ENCODE data around the gene SGCD. TPM values are rescaled to one million over a fixed set of nuclear protein-coding genes. Genes with fewer than 3 reads are reported as not detected.

SGCD gene
- polyA plus RNA-seq, 4 donors, result 0.22 to 7.5 (median 0.62) TPM

DNA sequence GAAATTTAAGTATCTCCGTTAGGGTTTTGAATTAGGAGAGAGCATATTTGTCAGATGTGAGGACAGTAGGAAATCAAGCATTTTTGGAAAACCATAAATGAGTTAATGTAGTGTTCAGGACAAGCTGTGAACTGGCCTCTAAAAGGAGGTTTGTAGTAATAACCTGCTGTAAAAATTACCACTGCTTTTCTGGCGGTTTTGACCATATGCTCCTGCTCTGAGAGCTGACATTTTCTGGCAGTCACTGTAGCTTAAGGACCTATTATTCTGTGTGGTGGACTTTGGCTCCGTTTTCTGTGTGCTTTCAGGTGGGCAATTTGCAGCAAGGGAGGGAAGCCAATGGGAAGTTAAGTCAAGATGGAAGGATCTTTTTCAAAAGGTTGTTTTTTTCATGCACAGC is 111.1 kb downstream of the SGCD start:
- FAIRE-seq (no peak), DNase-seq (no peak)
- 40 to 59% (median 54%) methylated on average over 3 of the region's 3 CpGs for WGBS, 3 donors
- H3K9me3 ChIP-seq (ENCODE audit: control insufficient read depth in 2 of 2, insufficient read depth in 1 of 2, low read depth in 1 of 2, low read length in 1 of 2), result no peaks in the 10 kb centered on the region
- H3K36me3 ChIP-seq (ENCODE audit: control insufficient read depth in 3 of 3, insufficient read depth in 2 of 3, low read depth in 1 of 3, low read length in 3 of 3), result no peaks in the 10 kb centered on the region
- no peak overlapping the region for H3K27ac ChIP-seq (ENCODE audit: low read depth in 1 of 3, low read length in 2 of 3)
- no peaks in the 10 kb centered on the region for H3K27me3 ChIP-seq (ENCODE audit: control insufficient read depth in 3 of 3, insufficient read depth in 3 of 3, low read length in 3 of 3)
- H3K4me3 ChIP-seq (ENCODE audit: low read depth in 1 of 3, low read length in 3 of 3), result no peak overlapping the region
- no peaks in the 10 kb centered on the region for H3K4me1 ChIP-seq (ENCODE audit: control insufficient read depth in 3 of 3, insufficient read depth in 2 of 3, low read depth in 1 of 3, low read length in 2 of 3)

DNA sequence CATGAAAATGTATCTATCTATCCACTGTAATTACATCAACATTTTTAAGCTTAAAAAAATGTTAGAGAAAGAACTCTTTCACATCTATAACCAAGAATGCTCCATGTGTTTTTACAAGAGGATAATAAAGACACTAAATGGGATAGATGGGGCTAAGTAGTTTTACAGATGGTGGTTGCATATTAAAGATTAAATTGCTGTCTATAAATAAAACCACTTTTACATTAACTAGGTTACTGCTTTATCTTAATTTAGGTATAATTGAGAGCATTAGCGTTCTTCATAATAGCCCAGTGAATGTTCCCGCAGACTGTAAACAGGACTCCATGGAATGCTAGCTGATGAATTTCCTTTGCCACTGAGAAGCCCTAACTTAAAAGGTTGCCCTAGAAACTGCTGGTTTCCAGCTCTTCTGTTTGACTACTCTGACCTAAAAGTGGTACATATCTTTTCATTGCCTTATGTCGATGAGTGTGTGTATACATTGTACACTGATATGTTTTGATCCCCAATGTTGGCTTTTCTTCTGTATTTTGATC is 117.9 kb downstream of the SGCD start:
- FAIRE-seq, result no peak
- Histone ChIP-seq H3K9me3 (ENCODE audit: control insufficient read depth in 2 of 2, insufficient read depth in 1 of 2, low read depth in 1 of 2, low read length in 1 of 2) (no peaks in the 10 kb centered on the region), H3K4me1 (ENCODE audit: control insufficient read depth in 3 of 3, insufficient read depth in 2 of 3, low read depth in 1 of 3, low read length in 2 of 3) (no peaks in the 10 kb centered on the region), H3K36me3 (ENCODE audit: control insufficient read depth in 3 of 3, insufficient read depth in 2 of 3, low read depth in 1 of 3, low read length in 3 of 3) (no peaks in the 10 kb centered on the region), H3K27ac (ENCODE audit: low read depth in 1 of 3, low read length in 2 of 3) (no peak overlapping the region), H3K27me3 (ENCODE audit: control insufficient read depth in 3 of 3, insufficient read depth in 3 of 3, low read length in 3 of 3) (no peaks in the 10 kb centered on the region), H3K4me3 (ENCODE audit: low read depth in 1 of 3, low read length in 3 of 3) (no peak overlapping the region)
- WGBS, 3 donors, result 46 to 63% (median 60%) methylated on average over 3 of the region's 3 CpGs
- DNase-seq, result no peak

DNA sequence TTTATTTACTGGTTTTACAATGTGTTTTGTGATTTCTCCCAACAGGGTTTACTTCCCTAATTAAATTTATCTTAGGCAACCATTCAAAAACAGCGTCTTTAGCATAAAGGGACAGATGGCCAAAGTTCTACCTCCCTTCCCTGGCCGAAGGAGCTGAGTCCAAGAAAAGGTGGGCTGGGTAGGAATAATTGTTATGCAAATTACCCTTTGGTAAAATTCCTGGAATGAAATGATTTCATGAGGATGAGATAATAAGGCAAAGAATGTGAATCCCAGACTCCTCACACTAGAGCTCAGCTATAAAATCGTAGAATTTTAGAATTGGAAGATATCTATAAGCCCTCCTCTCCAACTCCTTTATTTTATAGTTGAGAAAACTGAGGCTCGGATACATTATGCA is 119.6 kb downstream of the SGCD start:
- no peaks in the 10 kb centered on the region for H3K27me3 ChIP-seq (ENCODE audit: control insufficient read depth in 3 of 3, insufficient read depth in 3 of 3, low read length in 3 of 3)
- no peak for FAIRE-seq

DNA sequence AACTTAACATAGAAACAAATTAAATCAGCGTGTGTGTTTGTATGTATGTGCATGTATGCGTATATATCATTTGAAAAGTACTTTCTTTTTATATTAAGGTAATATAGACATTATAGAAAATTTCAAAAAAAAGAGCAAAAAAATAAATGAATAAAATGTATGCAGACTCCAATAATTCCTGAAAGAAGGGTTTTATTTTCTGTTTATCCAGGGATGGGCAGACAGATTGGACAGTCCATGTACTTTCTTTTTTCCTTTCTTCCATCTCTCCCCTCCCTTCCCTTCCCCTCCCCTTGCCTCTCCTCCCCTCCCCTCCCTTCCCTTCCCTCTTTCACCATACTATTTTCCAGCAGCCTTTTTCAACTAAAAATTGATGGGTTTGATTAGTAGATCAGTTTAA is 123.8 kb downstream of the SGCD start:
- Histone ChIP-seq H3K9me3 (ENCODE audit: control insufficient read depth in 2 of 2, insufficient read depth in 1 of 2, low read depth in 1 of 2, low read length in 1 of 2) (no peaks in the 10 kb centered on the region), H3K27ac (ENCODE audit: low read depth in 1 of 3, low read length in 2 of 3) (no peak overlapping the region), H3K36me3 (ENCODE audit: control insufficient read depth in 3 of 3, insufficient read depth in 2 of 3, low read depth in 1 of 3, low read length in 3 of 3) (no peaks in the 10 kb centered on the region), H3K4me1 (ENCODE audit: control insufficient read depth in 3 of 3, insufficient read depth in 2 of 3, low read depth in 1 of 3, low read length in 2 of 3) (no peaks in the 10 kb centered on the region), H3K4me3 (ENCODE audit: low read depth in 1 of 3, low read length in 3 of 3) (no peak overlapping the region), H3K27me3 (ENCODE audit: control insufficient read depth in 3 of 3, insufficient read depth in 3 of 3, low read length in 3 of 3) (no peaks in the 10 kb centered on the region)
- FAIRE-seq (no peak), DNase-seq (no peak)
- WGBS, 3 donors, result 82 to 95% (median 85%) methylated on average over 2 of the region's 2 CpGs

More for the DNA sequence above, 119.6 kb downstream of the SGCD start:
- Histone ChIP-seq H3K4me3 (ENCODE audit: low read depth in 1 of 3, low read length in 3 of 3) (no peak overlapping the region), H3K36me3 (ENCODE audit: control insufficient read depth in 3 of 3, insufficient read depth in 2 of 3, low read depth in 1 of 3, low read length in 3 of 3) (no peaks in the 10 kb centered on the region), H3K9me3 (ENCODE audit: control insufficient read depth in 2 of 2, insufficient read depth in 1 of 2, low read depth in 1 of 2, low read length in 1 of 2) (no peaks in the 10 kb centered on the region), H3K4me1 (ENCODE audit: control insufficient read depth in 3 of 3, insufficient read depth in 2 of 3, low read depth in 1 of 3, low read length in 2 of 3) (no peaks in the 10 kb centered on the region), H3K27ac (ENCODE audit: low read depth in 1 of 3, low read length in 2 of 3) (no peak overlapping the region)
- no peak for DNase-seq
- 60 to 68% (median 62%) methylated on average over 4 of the region's 4 CpGs for WGBS, 3 donors

DNA sequence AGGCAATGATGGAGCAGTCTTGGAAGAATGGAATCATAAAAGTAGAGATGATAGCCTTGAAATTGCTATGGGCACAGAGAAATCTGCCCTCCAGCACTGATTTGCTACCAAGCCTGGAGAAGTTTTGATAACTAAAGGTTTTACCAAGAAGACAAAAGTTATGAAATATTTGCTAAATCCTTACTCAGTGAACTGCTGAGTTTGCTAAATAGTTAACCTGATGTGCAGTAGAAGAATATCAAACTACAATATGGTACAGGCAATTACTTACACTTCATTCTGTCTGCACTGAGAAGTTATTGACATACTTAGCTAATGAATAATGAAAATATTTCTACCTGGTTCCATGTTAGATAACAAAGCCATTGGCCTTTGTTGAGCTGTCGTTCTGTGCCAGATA is 124.5 kb downstream of the SGCD start:
- H3K27me3 ChIP-seq (ENCODE audit: control insufficient read depth in 3 of 3, insufficient read depth in 3 of 3, low read length in 3 of 3), result no peaks in the 10 kb centered on the region
- no peak overlapping the region for H3K27ac ChIP-seq (ENCODE audit: low read depth in 1 of 3, low read length in 2 of 3)
- H3K9me3 ChIP-seq (ENCODE audit: control insufficient read depth in 2 of 2, insufficient read depth in 1 of 2, low read depth in 1 of 2, low read length in 1 of 2), result no peaks in the 10 kb centered on the region
- DNase-seq (no peak), FAIRE-seq (no peak)
- no peaks in the 10 kb centered on the region for H3K36me3 ChIP-seq (ENCODE audit: control insufficient read depth in 3 of 3, insufficient read depth in 2 of 3, low read depth in 1 of 3, low read length in 3 of 3)
- WGBS, 3 donors, result 32 to 58% (median 39%) methylated on average over 1 of the region's 1 CpG
- H3K4me1 ChIP-seq (ENCODE audit: control insufficient read depth in 3 of 3, insufficient read depth in 2 of 3, low read depth in 1 of 3, low read length in 2 of 3), result no peaks in the 10 kb centered on the region
- no peak overlapping the region for H3K4me3 ChIP-seq (ENCODE audit: low read depth in 1 of 3, low read length in 3 of 3)

DNA sequence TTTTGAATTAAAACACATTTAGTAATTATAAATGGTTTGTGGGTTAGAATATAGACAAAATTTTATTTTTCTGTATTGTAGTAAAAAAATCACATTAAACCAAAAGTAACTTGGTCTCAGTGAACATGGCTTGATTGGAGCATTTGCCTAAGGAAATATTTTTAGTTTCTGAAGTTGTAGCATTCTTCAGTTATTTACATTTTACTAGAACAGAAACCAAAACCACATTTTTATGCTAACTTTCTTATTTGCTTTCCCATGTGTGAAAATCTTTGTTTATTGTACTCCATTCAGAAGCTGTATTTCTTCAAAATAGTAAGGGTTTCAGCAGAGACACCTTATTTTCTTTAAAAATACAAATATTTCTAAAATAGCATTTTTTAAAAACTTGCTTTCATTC is 129.9 kb downstream of the SGCD start:
- no peak for DNase-seq
- H3K4me3 ChIP-seq (ENCODE audit: low read depth in 1 of 3, low read length in 3 of 3), result no peak overlapping the region
- no peaks in the 10 kb centered on the region for H3K36me3 ChIP-seq (ENCODE audit: control insufficient read depth in 3 of 3, insufficient read depth in 2 of 3, low read depth in 1 of 3, low read length in 3 of 3)
- FAIRE-seq, result no peak
- H3K9me3 ChIP-seq (ENCODE audit: control insufficient read depth in 2 of 2, insufficient read depth in 1 of 2, low read depth in 1 of 2, low read length in 1 of 2), result no peaks in the 10 kb centered on the region
- H3K27ac ChIP-seq (ENCODE audit: low read depth in 1 of 3, low read length in 2 of 3), result no peak overlapping the region
- no peaks in the 10 kb centered on the region for H3K4me1 ChIP-seq (ENCODE audit: control insufficient read depth in 3 of 3, insufficient read depth in 2 of 3, low read depth in 1 of 3, low read length in 2 of 3)
- H3K27me3 ChIP-seq (ENCODE audit: control insufficient read depth in 3 of 3, insufficient read depth in 3 of 3, low read length in 3 of 3), result no peaks in the 10 kb centered on the region

DNA sequence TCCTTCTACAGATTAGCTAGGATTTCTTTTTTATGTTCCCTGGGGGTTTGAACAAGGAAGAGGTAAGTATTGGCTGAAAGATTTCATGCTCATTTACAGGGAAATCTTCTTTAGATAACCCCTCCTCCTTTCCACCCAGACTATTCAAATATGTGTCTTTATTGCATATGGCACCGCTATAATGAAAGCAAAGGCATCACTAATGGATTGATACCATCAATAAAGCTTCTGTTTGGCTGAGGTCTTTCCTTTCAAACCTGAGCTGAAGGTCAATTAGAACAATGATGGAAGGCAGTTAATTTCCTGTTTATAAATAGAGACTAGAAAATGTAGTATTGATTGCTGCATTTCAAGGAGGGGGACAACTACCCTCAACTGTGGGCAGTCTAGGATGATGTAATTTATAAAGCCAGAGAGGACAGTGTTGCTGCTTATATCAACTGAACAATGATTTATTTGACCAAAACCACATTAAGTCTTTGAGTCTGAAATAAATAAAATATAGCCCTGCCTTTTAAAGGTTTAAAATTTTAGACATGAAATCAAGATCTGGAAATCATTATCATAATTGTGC is 132.9 kb downstream of the SGCD start:
- H3K4me1 ChIP-seq (ENCODE audit: control insufficient read depth in 3 of 3, insufficient read depth in 2 of 3, low read depth in 1 of 3, low read length in 2 of 3), result no peaks in the 10 kb centered on the region
- H3K9me3 ChIP-seq (ENCODE audit: control insufficient read depth in 2 of 2, insufficient read depth in 1 of 2, low read depth in 1 of 2, low read length in 1 of 2), result no peaks in the 10 kb centered on the region
- no peaks in the 10 kb centered on the region for H3K36me3 ChIP-seq (ENCODE audit: control insufficient read depth in 3 of 3, insufficient read depth in 2 of 3, low read depth in 1 of 3, low read length in 3 of 3)
- 30 to 73% (median 44%) methylated on average over 1 of the region's 1 CpG for WGBS, 3 donors
- no peak overlapping the region for H3K27ac ChIP-seq (ENCODE audit: low read depth in 1 of 3, low read length in 2 of 3)
- no peak overlapping the region for H3K4me3 ChIP-seq (ENCODE audit: low read depth in 1 of 3, low read length in 3 of 3)
- FAIRE-seq (no peak), DNase-seq (no peak)
- H3K27me3 ChIP-seq (ENCODE audit: control insufficient read depth in 3 of 3, insufficient read depth in 3 of 3, low read length in 3 of 3), result no peaks in the 10 kb centered on the region

DNA sequence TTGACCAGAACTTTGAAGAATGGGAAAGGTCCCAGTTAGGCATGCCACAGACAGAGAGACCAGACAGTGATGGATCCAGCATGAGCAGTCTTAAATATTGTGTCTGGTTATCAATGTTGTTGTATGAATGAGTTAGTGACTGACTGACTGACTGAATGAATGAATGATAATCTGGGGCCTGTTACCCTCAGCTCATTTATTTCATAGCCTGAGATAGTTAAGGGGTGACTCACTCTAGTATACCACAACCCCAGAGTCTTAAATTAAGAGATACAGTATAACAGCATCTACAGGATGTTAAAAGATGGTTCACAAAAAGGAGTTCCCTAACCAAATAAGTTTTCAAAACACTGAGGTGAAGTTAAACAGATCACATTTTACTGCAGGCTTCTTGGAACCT is 133.5 kb downstream of the SGCD start:
- DNase-seq (no peak), FAIRE-seq (no peak)
- H3K27me3 ChIP-seq (ENCODE audit: control insufficient read depth in 3 of 3, insufficient read depth in 3 of 3, low read length in 3 of 3), result no peaks in the 10 kb centered on the region
- no peaks in the 10 kb centered on the region for H3K4me1 ChIP-seq (ENCODE audit: control insufficient read depth in 3 of 3, insufficient read depth in 2 of 3, low read depth in 1 of 3, low read length in 2 of 3)
- no peak overlapping the region for H3K4me3 ChIP-seq (ENCODE audit: low read depth in 1 of 3, low read length in 3 of 3)
- H3K9me3 ChIP-seq (ENCODE audit: control insufficient read depth in 2 of 2, insufficient read depth in 1 of 2, low read depth in 1 of 2, low read length in 1 of 2), result no peaks in the 10 kb centered on the region
- H3K36me3 ChIP-seq (ENCODE audit: control insufficient read depth in 3 of 3, insufficient read depth in 2 of 3, low read depth in 1 of 3, low read length in 3 of 3), result no peaks in the 10 kb centered on the region
- H3K27ac ChIP-seq (ENCODE audit: low read depth in 1 of 3, low read length in 2 of 3), result no peak overlapping the region

DNA sequence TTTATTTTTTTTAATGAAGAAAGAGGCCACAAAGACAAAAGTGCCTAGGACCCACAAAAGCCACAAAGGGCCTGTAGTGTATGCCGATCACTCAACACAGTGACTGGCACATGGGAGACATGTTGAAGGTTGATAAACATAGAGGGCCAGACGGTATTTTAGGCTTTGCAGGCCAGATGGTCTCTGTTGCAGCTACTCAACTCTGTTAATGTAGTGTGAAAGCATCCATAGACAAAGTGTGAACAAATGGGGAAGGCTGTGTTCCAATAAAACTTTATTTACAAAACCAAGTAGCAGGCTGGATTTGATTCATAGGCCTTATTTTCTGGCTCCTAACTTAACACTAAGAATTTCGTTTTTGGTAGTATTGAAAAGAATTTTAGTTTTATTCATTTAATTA is 139.9 kb downstream of the SGCD start:
- Histone ChIP-seq H3K36me3 (ENCODE audit: control insufficient read depth in 3 of 3, insufficient read depth in 2 of 3, low read depth in 1 of 3, low read length in 3 of 3) (no peaks in the 10 kb centered on the region), H3K27ac (ENCODE audit: low read depth in 1 of 3, low read length in 2 of 3) (no peak overlapping the region), H3K9me3 (ENCODE audit: control insufficient read depth in 2 of 2, insufficient read depth in 1 of 2, low read depth in 1 of 2, low read length in 1 of 2) (no peaks in the 10 kb centered on the region), H3K27me3 (ENCODE audit: control insufficient read depth in 3 of 3, insufficient read depth in 3 of 3, low read length in 3 of 3) (no peaks in the 10 kb centered on the region), H3K4me1 (ENCODE audit: control insufficient read depth in 3 of 3, insufficient read depth in 2 of 3, low read depth in 1 of 3, low read length in 2 of 3) (no peaks in the 10 kb centered on the region), H3K4me3 (ENCODE audit: low read depth in 1 of 3, low read length in 3 of 3) (no peak overlapping the region)
- no peak for FAIRE-seq
- 46 to 65% (median 52%) methylated on average over 3 of the region's 3 CpGs for WGBS, 3 donors
- DNase-seq, result no peak
